ENCODE data around the gene SBF1. TPM values are rescaled to one million over a fixed set of nuclear protein-coding genes. Genes with fewer than 3 reads are reported as not detected.
A peak's percentile ranks its signal among the peaks of the same experiment; 100 is the strongest.

SBF1 gene
- total RNA-seq, 2 experiments from 2014 or later, result 220 to 227 TPM

DNA sequence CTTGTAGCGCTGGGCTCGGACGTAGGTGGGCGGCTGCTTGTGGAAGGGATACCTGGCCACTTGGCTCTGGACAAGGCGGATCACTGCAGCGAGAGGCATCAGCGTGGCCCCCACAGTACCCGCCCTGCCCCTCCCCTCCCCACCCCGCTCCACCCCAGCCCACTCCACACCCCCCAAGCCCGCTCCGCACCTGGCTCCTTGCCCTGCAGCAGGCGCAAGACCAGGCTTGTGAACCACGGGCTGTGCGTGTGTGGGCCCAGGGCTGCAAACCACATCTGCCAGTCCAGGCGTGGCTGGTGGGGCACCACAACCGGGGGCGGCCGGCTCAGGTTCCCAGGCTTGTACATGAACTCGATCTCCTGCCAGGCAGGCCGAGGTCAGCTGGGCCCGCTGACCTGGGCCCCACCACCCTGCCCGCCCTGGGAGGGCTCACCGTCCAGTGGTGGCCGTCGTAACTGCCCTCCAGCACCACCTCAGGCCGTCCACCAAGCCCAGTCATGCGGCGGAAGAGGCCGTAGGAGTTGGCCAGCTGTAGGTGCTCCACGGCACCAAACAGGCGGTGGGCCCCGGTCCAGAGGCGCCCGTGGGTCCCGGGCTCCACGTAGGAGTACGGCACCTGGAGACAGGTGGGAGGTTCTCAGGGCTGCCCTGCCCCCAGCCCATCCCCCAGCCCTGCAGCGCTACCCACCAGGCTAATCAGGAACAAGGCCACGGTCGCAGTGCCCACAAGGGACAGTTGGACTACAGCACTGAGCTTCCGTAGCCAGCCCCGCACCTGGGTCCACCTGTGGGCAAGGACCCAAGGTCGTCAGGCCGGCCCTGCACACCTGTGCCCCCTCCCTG is 29.8 kb upstream of the SBF1 start:
- intact Hi-C loops (cut with DNase I, micrococcal nuclease), result loop anchor here (5.0 to 10.0 kb wide), 3 partner anchors 32 to 160 kb away; partner anchors contain the start of gene PPP6R2 (in 1 of the 2)
- Mint-ChIP-seq H3K9me3 (no peaks in the 10 kb centered on the region), H3K36me3 (ENCODE audit: low read depth) (peaks cover 15% of the 10 kb centered on the region), H3K4me3 (no peak overlapping the region), H3K27ac (no peak overlapping the region), H3K4me1 (ENCODE audit: low read depth) (peaks cover 19% of the 10 kb centered on the region), H3K27me3 (no peaks in the 10 kb centered on the region)
- CTCF ChIA-PET, result interaction anchor here (1.3 kb wide), 1 partner anchor 21 kb away, joined by 4 read pairs; the partner anchor contains the start of gene SCO2
- ATAC-seq (ENCODE audit: poor library complexity) (no peak), DNase-seq (peak in 1 of 14 experiments; percentile 42)
- Histone ChIP-seq H3K4me3 (ENCODE audit: low read length) (no peak overlapping the region), H3K36me3 (ENCODE audit: insufficient read depth, low read length) (peaks cover 37% of the 10 kb centered on the region), H3K4me1 (ENCODE audit: insufficient read depth, low read length) (peaks cover 38% of the 10 kb centered on the region), H3K27me3 (ENCODE audit: control insufficient read depth in 1 of 2, insufficient read depth in 2 of 2, low read length in 2 of 2) (no peaks in the 10 kb centered on the region), H3K27ac (ENCODE audit: low read depth in 1 of 2, low read length in 2 of 2) (no peak overlapping the region), H3K9me3 (ENCODE audit: control insufficient read depth in 1 of 2, insufficient read depth in 1 of 2, low read length in 2 of 2) (no peaks in the 10 kb centered on the region)
- TF ChIP-seq, protein P1, sequence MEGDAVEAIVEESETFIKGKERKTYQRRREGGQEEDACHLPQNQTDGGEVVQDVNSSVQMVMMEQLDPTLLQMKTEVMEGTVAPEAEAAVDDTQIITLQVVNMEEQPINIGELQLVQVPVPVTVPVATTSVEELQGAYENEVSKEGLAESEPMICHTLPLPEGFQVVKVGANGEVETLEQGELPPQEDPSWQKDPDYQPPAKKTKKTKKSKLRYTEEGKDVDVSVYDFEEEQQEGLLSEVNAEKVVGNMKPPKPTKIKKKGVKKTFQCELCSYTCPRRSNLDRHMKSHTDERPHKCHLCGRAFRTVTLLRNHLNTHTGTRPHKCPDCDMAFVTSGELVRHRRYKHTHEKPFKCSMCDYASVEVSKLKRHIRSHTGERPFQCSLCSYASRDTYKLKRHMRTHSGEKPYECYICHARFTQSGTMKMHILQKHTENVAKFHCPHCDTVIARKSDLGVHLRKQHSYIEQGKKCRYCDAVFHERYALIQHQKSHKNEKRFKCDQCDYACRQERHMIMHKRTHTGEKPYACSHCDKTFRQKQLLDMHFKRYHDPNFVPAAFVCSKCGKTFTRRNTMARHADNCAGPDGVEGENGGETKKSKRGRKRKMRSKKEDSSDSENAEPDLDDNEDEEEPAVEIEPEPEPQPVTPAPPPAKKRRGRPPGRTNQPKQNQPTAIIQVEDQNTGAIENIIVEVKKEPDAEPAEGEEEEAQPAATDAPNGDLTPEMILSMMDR (IDR thresholded peaks at IDR 0.05), result no peak
- POLR2A ChIA-PET, result interaction anchor here (1.5 kb wide), 1 partner anchor 23 kb away, joined by 4 read pairs; no protein-coding TSS in a partner anchor

DNA sequence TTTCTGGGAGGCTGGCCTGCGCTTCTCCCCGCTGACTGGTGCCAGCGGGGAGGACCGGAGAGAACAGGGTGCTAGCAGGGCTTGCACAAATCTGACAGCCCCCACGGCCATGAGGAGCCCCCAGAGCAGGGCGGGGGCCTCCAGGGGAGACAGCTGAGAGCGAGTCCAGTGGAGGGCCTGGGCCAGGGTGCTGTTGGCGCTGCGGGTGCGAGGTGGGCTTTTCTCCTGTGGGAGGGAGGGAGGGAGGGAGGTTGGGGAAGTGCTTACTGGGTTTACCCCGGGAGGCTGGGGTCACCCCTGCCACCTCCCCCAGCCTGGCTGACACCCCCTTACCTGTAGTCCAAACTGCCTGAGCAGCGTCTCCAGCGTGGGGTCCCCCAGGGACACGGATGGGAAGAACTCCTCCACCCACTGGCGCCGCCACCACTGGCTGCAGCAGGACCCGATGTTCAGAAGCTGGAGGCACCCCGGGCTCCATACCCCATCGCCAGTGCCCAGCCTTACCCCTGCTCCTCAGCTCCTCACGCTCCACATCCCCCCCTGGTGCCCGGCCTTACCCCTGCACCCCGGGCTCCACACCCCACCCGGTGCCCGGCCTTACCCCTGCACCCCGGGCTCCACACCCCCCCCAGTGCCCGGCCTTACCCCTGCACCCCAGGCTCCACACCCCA is 28.8 kb upstream of the SBF1 start:
- H3K9me3 Mint-ChIP-seq, result no peaks in the 10 kb centered on the region
- H3K4me3 Mint-ChIP-seq, result no peak overlapping the region

More for the DNA sequence above, 28.8 kb upstream of the SBF1 start:
- ChIA-PET POLR2A (interaction anchor here (1.5 kb wide), 1 partner anchor 24 kb away, joined by 4 read pairs; no protein-coding TSS in a partner anchor), CTCF (interaction anchor here (1.3 kb wide), 1 partner anchor 22 kb away, joined by 4 read pairs; the partner anchor contains the start of gene SCO2)
- no peak overlapping the region for H3K27ac Mint-ChIP-seq
- peak in 3 of 14 experiments; percentile 25 to 51 (median 27) for DNase-seq
- peaks cover 37% of the 10 kb centered on the region for H3K36me3 ChIP-seq (ENCODE audit: insufficient read depth, low read length)
- no peaks in the 10 kb centered on the region for H3K27me3 Mint-ChIP-seq
- intact Hi-C loops (cut with DNase I, micrococcal nuclease), result loop anchor here in 1 of 2 experiments (10.0 kb wide), 1 partner anchor 159 kb away; the partner anchor contains the start of gene PPP6R2
- peaks cover 15% of the 10 kb centered on the region for H3K36me3 Mint-ChIP-seq (ENCODE audit: low read depth)
- peaks cover 11% of the 10 kb centered on the region for H3K4me1 Mint-ChIP-seq (ENCODE audit: low read depth)
- no peaks in the 10 kb centered on the region for H3K27me3 ChIP-seq (ENCODE audit: control insufficient read depth in 1 of 2, insufficient read depth in 2 of 2, low read length in 2 of 2)
- H3K4me1 ChIP-seq (ENCODE audit: insufficient read depth, low read length), result peaks cover 31% of the 10 kb centered on the region
- no peaks in the 10 kb centered on the region for H3K9me3 ChIP-seq (ENCODE audit: control insufficient read depth in 1 of 2, insufficient read depth in 1 of 2, low read length in 2 of 2)
- no peak overlapping the region for H3K27ac ChIP-seq (ENCODE audit: low read depth in 1 of 2, low read length in 2 of 2)
- no peak overlapping the region for H3K4me3 ChIP-seq (ENCODE audit: low read length)
- TF ChIP-seq, protein P1 (IDR thresholded peaks at IDR 0.05), result no peak
- ATAC-seq (ENCODE audit: poor library complexity), result no peak
